IMR-90 (cell line): ENCODE measurements around the gene ANO10. TPM values are rescaled to one million over a fixed set of nuclear protein-coding genes. Genes with fewer than 3 reads are reported as not detected.

Experiments used
- ATAC-seq: fragments of 200-7000 bp; cut with Tn5 transposase; 2 replicates; pipeline ENCODE4 v1.9.1; 2020; ENCODE audit warnings: low read depth, mild to moderate bottlenecking, moderate library complexity
- BruUV-seq: library from RNA; stranded (reverse); fragments of 400-500 nt; replicated peaks from 2 replicates; lab custom pipeline; 2021; lab: Mats Ljungman, UMichigan
- CTCF ChIA-PET: fragments of 300-600 bp; formaldehyde crosslinking; extraction: SDS; loops from one replicate; lab custom pipeline; 2021; ENCODE audit warnings: antibody characterized with exemption; lab: Yijun Ruan, JAX
- POLR2A ChIA-PET: fragments of 300-600 bp; sonication (Branson Sonifier 250); formaldehyde crosslinking; loops from one replicate; lab custom pipeline; 2022; ENCODE audit warnings: antibody characterized with exemption; ENCODE audit not compliant: unreplicated experiment; lab: Charles Lee
- DNase-seq: peaks from one replicate; pipeline ENCODE4 v3.0.0; 2013
- H2AFZ ChIP-seq: replicated peaks from 2 replicates; pipeline ENCODE3; 2013; ENCODE audit warnings: low read length, mild to moderate bottlenecking; ENCODE audit not compliant: poor library complexity
- H2AK5ac ChIP-seq: 2 replicates; pipeline ENCODE4 v1.6.1; 2013; ENCODE audit warnings: low read depth, low read length, inconsistent platforms
- H2AK9ac ChIP-seq: replicated peaks from 2 replicates; pipeline ENCODE3; 2013; ENCODE audit warnings: mild to moderate bottlenecking, low read depth, low read length, moderate library complexity; ENCODE audit not compliant: poor library complexity
- H2BK120ac ChIP-seq: 2 replicates; pipeline ENCODE4 v1.6.1; 2013; ENCODE audit warnings: low read depth, low read length, inconsistent platforms
- H2BK15ac ChIP-seq: 3 replicates; pipeline ENCODE4 v1.6.1; 2013; ENCODE audit warnings: low read depth, low read length, inconsistent platforms
- H2BK20ac ChIP-seq: 2 replicates; pipeline ENCODE4 v1.6.1; 2013; ENCODE audit warnings: low read depth, mild to moderate bottlenecking, inconsistent platforms, low read length, moderate library complexity
- H2BK5ac ChIP-seq: 2 replicates; pipeline ENCODE4 v1.6.1; 2013; ENCODE audit warnings: mild to moderate bottlenecking, low read depth, low read length, inconsistent platforms; ENCODE audit not compliant: poor library complexity, severe bottlenecking
- H3K14ac ChIP-seq: replicated peaks from 2 replicates; pipeline ENCODE4 v1.6.1; 2013; ENCODE audit warnings: low read depth, low read length, inconsistent platforms
- H3K18ac ChIP-seq: 2 replicates; pipeline ENCODE4 v1.6.1; 2013; ENCODE audit warnings: low read depth, low read length, control low read depth
- H3K23ac ChIP-seq: 2 replicates; pipeline ENCODE4 v1.6.1; 2013; ENCODE audit warnings: low read depth, low read length, inconsistent platforms
- H3K27ac ChIP-seq: 2 replicates; pipeline ENCODE4 v1.5.1; 2013; ENCODE audit warnings: mild to moderate bottlenecking, control low read depth, low read length; ENCODE audit not compliant: insufficient read depth
- H3K27me3 ChIP-seq: 2 replicates; pipeline ENCODE4 v1.6.1; 2013; ENCODE audit warnings: low read length; ENCODE audit not compliant: control insufficient read depth, insufficient read depth
- H3K36me3 ChIP-seq: 2 replicates; pipeline ENCODE4 v1.6.1; 2013; ENCODE audit warnings: low read length, mixed read lengths; ENCODE audit not compliant: control insufficient read depth, insufficient read depth
- H3K4ac ChIP-seq: 2 replicates; pipeline ENCODE4 v1.6.1; 2013; ENCODE audit warnings: low read depth, low read length, inconsistent platforms
- H3K4me1 ChIP-seq: 2 replicates; pipeline ENCODE4 v1.6.1; 2013; ENCODE audit warnings: low read length, mixed read lengths; ENCODE audit not compliant: control insufficient read depth, insufficient read depth
- H3K4me2 ChIP-seq: 2 replicates; pipeline ENCODE4 v1.6.1; 2013; ENCODE audit warnings: low read depth, mild to moderate bottlenecking, control low read depth, low read length, moderate library complexity
- H3K4me3 ChIP-seq: 2 replicates; pipeline ENCODE4 v1.5.1; 2013; ENCODE audit warnings: low read depth, mild to moderate bottlenecking, control low read depth, low read length, moderate library complexity; ENCODE audit not compliant: insufficient read depth
- H3K56ac ChIP-seq: 2 replicates; pipeline ENCODE4 v1.6.1; 2013; ENCODE audit warnings: low read length, inconsistent platforms; ENCODE audit not compliant: insufficient read depth; ENCODE audit errors: extremely low read depth
- H3K79me1 ChIP-seq, 2 experiments: 2 replicates each; pipeline ENCODE4 v1.6.1; 2013; ENCODE audit warnings: low read length in 2 of 2, inconsistent platforms in 1 of 2, low read depth in 1 of 2
- H3K9ac ChIP-seq: 2 replicates; pipeline ENCODE4 v1.6.1; 2013; ENCODE audit warnings: low read depth, low read length, control low read depth
- H3K9me1 ChIP-seq: 2 replicates; pipeline ENCODE4 v1.6.1; 2013; ENCODE audit warnings: low read length, inconsistent platforms; ENCODE audit not compliant: insufficient read depth
- H3K9me3 ChIP-seq: 2 replicates; pipeline ENCODE4 v1.6.1; 2013; ENCODE audit warnings: low read length; ENCODE audit not compliant: control insufficient read depth, insufficient read depth
- H4K20me1 ChIP-seq: 2 replicates; pipeline ENCODE4 v1.6.1; 2013; ENCODE audit warnings: low read length, inconsistent platforms; ENCODE audit not compliant: insufficient read depth
- H4K5ac ChIP-seq: 2 replicates; pipeline ENCODE4 v1.6.1; 2013; ENCODE audit warnings: mild to moderate bottlenecking, low read depth, low read length, control low read depth
- H4K8ac ChIP-seq, 2 experiments: 2 replicates each; pipeline ENCODE4 v1.6.1; 2013; ENCODE audit warnings: low read depth in 2 of 2, low read length in 2 of 2, control low read depth in 1 of 2, inconsistent platforms in 1 of 2
- H4K91ac ChIP-seq: 2 replicates; pipeline ENCODE4 v1.6.1; 2013; ENCODE audit warnings: low read depth, low read length, inconsistent platforms; ENCODE audit not compliant: insufficient read depth
- BHLHE40 ChIP-seq: fragments of 150-350 bp; IDR thresholded peaks from 2 replicates; pipeline ENCODE4 v1.6.1; 2016; ENCODE audit warnings: mild to moderate bottlenecking, low read depth, low read length
- CEBPB ChIP-seq: IDR thresholded peaks from 2 replicates; pipeline ENCODE4 v1.6.1; 2012; ENCODE audit warnings: low read depth, low read length, improper control_type of control experiment
- MAFK ChIP-seq: IDR thresholded peaks from 2 replicates; pipeline ENCODE4 v1.6.1; 2012; ENCODE audit warnings: low read depth, low read length, improper control_type of control experiment
- WGBS, 2 experiments: methylation state at CpG; one replicate each; pipeline versions ENCODE4 v1.1.5 to v1.1.7; 2013; ENCODE audit warnings: missing lambda C conversion rate in 2 of 2; ENCODE audit not compliant: insufficient read length in 1 of 2; ENCODE audit errors: extremely low coverage in 2 of 2; 5-methylcytosine and 5-hydroxymethylcytosine counted together
- dilution Hi-C: fragments of 300-500 bp; cut with HindIII; formaldehyde crosslinking; loops from one replicate; pipeline ENCODE4 v1.14.3; 2018; ENCODE audit warnings: low sequenced_read_pairs; ENCODE audit not compliant: unreplicated experiment
- in situ Hi-C: fragments of 300-500 bp; cut with MboI; formaldehyde crosslinking; loops from 3 replicates; pipeline ENCODE4 v1.14.3; 2019; ENCODE audit warnings: low sequenced_read_pairs, inconsistent platforms, mixed read lengths
- intact Hi-C: fragments of 100-400 bp; cut with micrococcal nuclease; formaldehyde crosslinking; loops from 2 replicates; pipeline ENCODE4 v1.10.0; 2022
- polyA plus RNA-seq, 3 experiments: library from polyadenylated mRNA; depleted of rRNA; stranded (reverse); fragments of >200 nt; gene quantifications; 2 replicates each; pipeline ENCODE4 v1.2.3, GENCODE V29; 2012; ENCODE audit warnings: low replicate concordance in 1 of 3
- total RNA-seq: library from RNA; depleted of rRNA; stranded (reverse); fragments of >200 nt; gene quantifications from 2 replicates; pipeline ENCODE4 v1.2.3, GENCODE V29; 2012

ANO10 gene
- total and polyA plus RNA-seq, 2 of the 4 experiments (the other 2 are of a cell fraction): 28.5 to 41.6 TPM

DNA sequence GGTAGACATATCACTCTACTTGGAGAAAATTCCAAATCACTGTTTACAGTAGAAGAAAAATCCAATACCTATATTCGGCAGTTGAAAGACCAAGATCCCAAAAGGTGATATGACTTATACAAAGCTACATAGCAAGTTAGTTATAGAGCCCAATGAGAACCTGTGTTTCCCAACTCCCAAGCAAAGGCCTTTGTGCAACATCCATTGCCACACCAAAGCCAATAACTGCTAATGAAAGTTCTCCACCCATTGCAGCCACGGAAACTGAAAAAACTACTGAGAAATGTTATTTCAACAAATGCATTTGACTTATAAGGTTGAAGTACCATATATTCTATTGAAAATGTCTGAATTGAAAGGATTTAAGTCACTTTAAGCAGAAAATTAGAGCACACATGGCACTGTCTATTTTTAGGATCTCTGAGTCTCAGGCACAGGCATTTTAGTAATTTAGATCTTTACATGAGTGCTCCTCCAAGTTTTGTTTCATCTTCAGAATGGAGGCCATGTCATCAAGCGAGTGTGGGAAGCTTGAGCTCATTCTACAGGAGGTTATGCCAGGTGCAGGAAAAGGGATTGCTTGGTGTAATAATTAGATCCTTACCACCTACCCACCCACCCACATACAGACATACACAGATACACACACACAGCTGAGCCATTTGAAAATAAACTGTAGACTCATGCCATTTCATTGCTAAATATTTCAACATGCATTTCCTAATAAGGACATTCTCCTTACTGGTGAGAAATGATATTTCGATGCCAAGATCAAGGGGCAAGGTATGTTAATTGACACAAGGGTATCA, 19.7 kb upstream of the ANO10 start:
- Histone ChIP-seq H3K4ac (peak overlapping the region; percentile 81), H3K18ac (peak overlapping the region; percentile 83), H3K9ac (no peak overlapping the region; the same call in 1 of the 2 replicates), H4K8ac (peak overlapping the region; percentile 9 to 82; a peak in 3 of 4 replicates), H2AFZ (peak overlapping the region; percentile 16), H2AK9ac (no peak overlapping the region), H3K4me3 (no peak overlapping the region), H4K20me1 (no peaks in the 10 kb centered on the region), H3K27me3 (no peaks in the 10 kb centered on the region), H2AK5ac (peak overlapping the region; percentile 72), H4K5ac (peak overlapping the region; percentile 78), H2BK5ac (peak overlapping the region; percentile 89), H2BK20ac (peak overlapping the region; percentile 85), H3K14ac (peak overlapping the region; percentile 66), H3K27ac (peak overlapping the region; percentile 83; the same call in 1 of the 2 replicates), H3K4me1 (peaks cover 13% of the 10 kb centered on the region), H3K36me3 (no peaks in the 10 kb centered on the region), H3K9me3 (no peaks in the 10 kb centered on the region), H3K23ac (peak overlapping the region; percentile 44; the same call in 1 of the 2 replicates), H3K56ac (peak overlapping the region; percentile 38), H2BK15ac (peak overlapping the region; percentile 45; the same call in 1 of the 3 replicates), H2BK120ac (peak overlapping the region; percentile 78), H4K91ac (peak overlapping the region; percentile 75), H3K9me1 (peaks cover 10% of the 10 kb centered on the region), H3K4me2 (peak overlapping the region; percentile 58; the same call in 1 of the 2 replicates), H3K79me1 (no peaks in the 10 kb centered on the region)
- dilution Hi-C loops: no loop called here
- TF ChIP-seq CEBPB: peak; percentile 88
- peak; percentile 12; the same call in 1 of the 2 replicates for TF ChIP-seq BHLHE40
- TF ChIP-seq MAFK: no peak
- intact Hi-C loops: no loop called here
- DNase-seq: peak; percentile 73
- in situ Hi-C loops: no loop called here
- WGBS, 2 experiments: no CpG with 5 or more reads among the region's 4 CpGs
- ChIA-PET CTCF (no interaction called here), POLR2A (no interaction called here)
- no TSS peak for BruUV-seq
- peak; percentile 61 for ATAC-seq
